Kidney epithelial cell (primary cell): ENCODE data around the gene SASH3. TPM values are rescaled to one million over a fixed set of nuclear protein-coding genes. Genes with fewer than 3 reads are reported as not detected.

Experiments
- DNase-seq: peaks from one replicate; pipeline ENCODE4 v3.0.0-alpha.2; 2010; ENCODE audit warnings: low read depth
- H3K27me3 ChIP-seq: 2 replicates; pipeline ENCODE4 v1.6.0; 2011; ENCODE audit warnings: low read length; ENCODE audit not compliant: control insufficient read depth, insufficient read depth
- H3K36me3 ChIP-seq: 2 replicates; pipeline ENCODE4 v1.5.1; 2011; ENCODE audit warnings: low read length; ENCODE audit not compliant: control insufficient read depth, insufficient read depth
- H3K4me3 ChIP-seq: 2 replicates; pipeline ENCODE4 v1.5.1; 2011; ENCODE audit warnings: low read depth, mild to moderate bottlenecking, control low read depth, low read length
- CTCF ChIP-seq: IDR thresholded peaks from 2 replicates; pipeline ENCODE4 v1.5.1; 2011; ENCODE audit warnings: mild to moderate bottlenecking, moderate library complexity, low read length, control low read depth, inconsistent platforms; ENCODE audit not compliant: insufficient read depth, poor library complexity, severe bottlenecking
- total RNA-seq: library from RNA; depleted of rRNA; stranded (reverse); fragments of >200 nt; gene quantifications from 2 replicates; pipeline ENCODE4 v1.2.3, GENCODE V29; 2015

The SASH3 gene
- total RNA-seq, 1 donor from 2014 or later, result not detected

- no peak for DNase-seq
- Histone ChIP-seq H3K4me3 (no peak overlapping the region), H3K27me3 (no peaks in the 10 kb centered on the region), H3K36me3 (no peaks in the 10 kb centered on the region)
- no peak for TF ChIP-seq CTCF
Measured at GRCh38 chrX:129761596-129761995, 18.2 kb upstream of the SASH3 start.

- H3K27me3 ChIP-seq, result no peaks in the 10 kb centered on the region
- no peak for DNase-seq
- H3K4me3 ChIP-seq, result no peak overlapping the region
- no peak for TF ChIP-seq CTCF
- no peaks in the 10 kb centered on the region for H3K36me3 ChIP-seq
Measured at GRCh38 chrX:129762448-129762847, 17.3 kb upstream of the SASH3 start.

- no peaks in the 10 kb centered on the region for H3K36me3 ChIP-seq
- TF ChIP-seq CTCF, result no peak
- H3K4me3 ChIP-seq, result no peak overlapping the region
- no peaks in the 10 kb centered on the region for H3K27me3 ChIP-seq
- DNase-seq, result no peak
Measured at GRCh38 chrX:129763666-129764065, 16.1 kb upstream of the SASH3 start.

GRCh38 chrX:129768186-129768585 lies 11.6 kb upstream of the SASH3 start:
- no peaks in the 10 kb centered on the region for H3K36me3 ChIP-seq
- H3K27me3 ChIP-seq, result no peaks in the 10 kb centered on the region
- H3K4me3 ChIP-seq, result no peak overlapping the region
- no peak for TF ChIP-seq CTCF
- no peak for DNase-seq

- DNase-seq, result no peak
- Histone ChIP-seq H3K27me3 (no peaks in the 10 kb centered on the region), H3K36me3 (no peaks in the 10 kb centered on the region), H3K4me3 (no peak overlapping the region)
- TF ChIP-seq CTCF, result no peak
Measured at GRCh38 chrX:129768586-129769466, 10.9 kb upstream of the SASH3 start.
